ENCODE measurements around the gene CTXND2.

GRCh38 chr1:150893336-150893913 is 6.5 kb downstream of the CTXND2 start:
- TF ChIP-seq CTCF (IDR thresholded peaks at IDR 0.05; ENCODE audit: insufficient read depth, low read length, poor library complexity, severe bottlenecking) = no peak
- no peak for TF ChIP-seq EZH2phosphoT487 (conservative IDR thresholded peaks at IDR 0.05; ENCODE audit: low read length)

Measured in SU-DHL-6 (cell line).